GM10266 (cell line): ENCODE results near the gene ADD1.

Source experiments
- DNase-seq: peaks from one replicate; pipeline ENCODE4 v3.0.0; 2012; ENCODE audit errors: extremely low spot score
- CTCF ChIP-seq: IDR thresholded peaks from 2 replicates; pipeline ENCODE4 v1.5.1; 2012; ENCODE audit warnings: mild to moderate bottlenecking, low read depth; ENCODE audit not compliant: control insufficient read depth, insufficient read depth; ENCODE audit errors: missing control alignments

Gene ADD1

GRCh38 chr4:2964706-2965258, 121.1 kb downstream of the ADD1 start:
- no peak for DNase-seq
- TF ChIP-seq CTCF: no peak

- TF ChIP-seq CTCF: no peak
- DNase-seq: no peak
Measured at GRCh38 chr4:2965262-2965661, 121.6 kb downstream of the ADD1 start.

GRCh38 chr4:2968381-2968780, 124.7 kb downstream of the ADD1 start:
- no peak for DNase-seq

GRCh38 chr4:2971275-2971674, 127.6 kb downstream of the ADD1 start:
- TF ChIP-seq CTCF: no peak
- DNase-seq: no peak

More at GRCh38 chr4:2968381-2968780, 124.7 kb downstream of the ADD1 start:
- TF ChIP-seq CTCF: no peak

GRCh38 chr4:2977211-2978088, 133.8 kb downstream of the ADD1 start:
- no peak for DNase-seq

More at GRCh38 chr4:2977211-2978088, 133.8 kb downstream of the ADD1 start:
- TF ChIP-seq CTCF: no peak
